GM18526 (cell line): Measurements from ENCODE around the gene GARNL3.

ENCODE experiments used
- POLR2A ChIP-seq: IDR thresholded peaks from 3 replicates; pipeline ENCODE4 v1.6.1; 2011; ENCODE audit not compliant: insufficient read length; ENCODE audit errors: extremely low read depth

GARNL3 gene

GRCh38 chr9:127366594-127366993 is 102.0 kb downstream of the GARNL3 start:
- TF ChIP-seq POLR2A = no peak

GRCh38 chr9:127368852-127369402 is 104.4 kb downstream of the GARNL3 start:
- no peak for TF ChIP-seq POLR2A

- no peak for TF ChIP-seq POLR2A
These were observed 104.9 kb downstream of the GARNL3 start for GRCh38 chr9:127369428-127369827.

GRCh38 chr9:127370147-127370579 is 105.6 kb downstream of the GARNL3 start:
- no peak for TF ChIP-seq POLR2A

DNA sequence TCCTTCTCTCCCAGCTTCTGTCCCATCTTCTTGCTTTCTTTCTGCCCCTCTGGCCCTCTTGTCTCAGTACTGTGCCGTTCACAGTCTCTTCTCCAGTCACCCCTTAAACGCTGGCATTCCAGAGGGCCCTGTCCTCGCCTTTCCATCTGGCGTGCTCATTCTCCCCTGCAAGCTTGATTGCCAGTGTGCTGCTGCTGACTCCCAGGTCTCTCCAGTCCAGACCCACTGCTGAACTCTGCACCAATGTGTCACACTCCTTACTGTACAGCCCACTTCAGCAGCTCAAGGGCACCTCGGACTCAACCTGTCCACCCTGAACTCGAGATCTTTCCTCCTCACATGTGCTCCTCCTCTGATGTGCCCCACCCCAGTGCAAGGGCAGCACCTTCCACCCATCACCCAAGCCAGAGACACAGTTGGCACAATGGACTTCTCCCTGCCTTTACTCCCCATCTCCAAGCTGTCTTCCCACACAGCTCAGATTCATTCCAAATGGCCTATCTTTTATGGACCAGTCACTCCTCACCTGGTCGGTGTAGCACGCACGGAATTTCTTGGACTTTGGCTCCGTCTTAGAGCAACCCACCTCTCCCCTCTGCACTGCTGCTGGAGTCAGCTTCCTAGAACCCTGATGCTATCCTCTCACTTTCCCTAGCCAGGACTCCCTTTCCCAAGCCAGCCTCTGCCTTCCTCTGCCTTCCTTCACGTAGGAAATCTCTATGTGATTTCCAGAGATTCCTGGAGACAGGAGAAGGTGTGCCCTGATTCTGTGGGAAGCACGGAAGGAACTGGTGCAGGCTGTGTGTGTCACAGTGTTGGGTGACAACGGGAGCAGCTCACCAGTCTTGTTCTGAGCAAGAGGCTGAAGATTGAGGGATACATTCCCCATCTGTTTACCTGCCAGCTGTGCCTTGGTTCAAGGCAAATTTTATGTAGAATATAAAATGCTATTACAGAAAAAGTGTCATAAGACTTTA is 106.4 kb downstream of the GARNL3 start:
- no peak for TF ChIP-seq POLR2A

- TF ChIP-seq POLR2A = no peak
These were observed 115.9 kb downstream of the GARNL3 start for GRCh38 chr9:127380479-127380878.

GRCh38 chr9:127382541-127382940 is 118.0 kb downstream of the GARNL3 start:
- TF ChIP-seq POLR2A = no peak

DNA sequence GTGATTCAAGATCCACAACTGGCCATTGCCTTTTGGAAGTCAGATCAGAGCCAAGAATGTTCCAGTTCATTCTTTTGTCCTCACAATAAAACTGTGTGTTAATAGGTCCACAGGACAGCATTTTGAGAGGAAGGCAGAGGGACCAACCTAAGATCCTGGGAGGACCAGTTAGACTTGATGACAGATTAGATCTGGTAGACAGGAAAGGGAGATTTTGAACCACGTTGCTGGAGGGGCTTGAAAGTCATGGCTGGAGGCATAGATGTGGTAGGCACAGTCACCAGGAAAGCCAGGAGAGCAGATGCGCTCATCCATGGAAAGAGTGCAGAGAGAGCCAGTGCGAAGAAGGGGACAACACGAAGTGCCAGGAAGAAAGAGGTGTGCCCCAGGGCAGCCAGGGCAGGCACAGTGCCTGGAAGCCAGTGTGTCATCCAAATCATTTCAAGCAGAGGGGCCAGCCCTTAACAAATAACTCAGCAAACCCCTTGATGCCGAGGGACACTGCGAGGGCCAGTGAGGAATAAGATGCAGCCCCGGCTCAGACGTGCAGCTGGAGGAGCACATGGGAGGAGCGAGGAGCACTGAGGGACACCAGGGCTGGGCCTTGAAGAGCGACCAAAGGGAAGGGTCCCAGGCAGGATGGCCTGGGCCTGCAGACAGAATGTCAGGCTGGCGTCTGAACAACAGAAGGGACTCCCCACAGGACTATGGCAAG is 119.6 kb downstream of the GARNL3 start:
- TF ChIP-seq POLR2A = no peak

DNA sequence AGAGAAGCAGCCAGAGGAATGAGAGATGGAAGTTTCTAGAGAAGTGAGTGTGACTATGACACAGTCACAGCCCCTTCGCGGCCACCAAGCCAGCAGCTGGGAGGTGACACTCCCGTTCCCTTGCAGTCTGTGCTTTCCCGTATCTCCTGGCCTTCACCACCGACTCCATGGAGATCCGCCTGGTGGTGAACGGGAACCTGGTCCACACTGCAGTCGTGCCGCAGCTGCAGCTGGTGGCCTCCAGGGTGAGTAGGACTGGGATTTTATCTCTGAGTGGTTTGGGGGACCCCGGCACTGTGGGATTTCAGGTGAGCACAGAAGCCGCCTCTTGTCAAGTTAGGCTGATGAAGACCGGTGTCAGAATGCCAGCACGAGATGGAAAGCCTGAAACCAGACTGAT is 120.3 kb downstream of the GARNL3 start:
- no peak for TF ChIP-seq POLR2A

DNA sequence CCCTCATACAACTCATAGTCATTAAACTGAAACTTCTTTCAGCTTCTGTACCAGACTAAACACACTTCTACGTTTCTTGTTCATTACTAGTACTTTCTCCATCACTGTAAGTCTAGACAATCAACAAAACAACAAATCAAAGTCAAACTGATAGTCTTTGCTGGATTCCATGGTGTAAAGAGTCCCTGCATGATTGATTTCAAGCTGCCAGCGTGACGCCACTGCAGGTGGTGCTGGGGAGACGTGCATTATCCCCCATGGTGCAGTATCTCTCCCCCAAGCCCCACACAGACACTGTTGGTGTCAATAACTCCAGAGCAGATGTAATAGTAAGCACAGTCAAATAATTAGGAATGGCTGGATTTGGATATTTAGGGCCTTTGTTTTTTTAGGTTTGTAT is 121.7 kb downstream of the GARNL3 start:
- no peak for TF ChIP-seq POLR2A

GRCh38 chr9:127386981-127387380 is 122.4 kb downstream of the GARNL3 start:
- TF ChIP-seq POLR2A = no peak

DNA sequence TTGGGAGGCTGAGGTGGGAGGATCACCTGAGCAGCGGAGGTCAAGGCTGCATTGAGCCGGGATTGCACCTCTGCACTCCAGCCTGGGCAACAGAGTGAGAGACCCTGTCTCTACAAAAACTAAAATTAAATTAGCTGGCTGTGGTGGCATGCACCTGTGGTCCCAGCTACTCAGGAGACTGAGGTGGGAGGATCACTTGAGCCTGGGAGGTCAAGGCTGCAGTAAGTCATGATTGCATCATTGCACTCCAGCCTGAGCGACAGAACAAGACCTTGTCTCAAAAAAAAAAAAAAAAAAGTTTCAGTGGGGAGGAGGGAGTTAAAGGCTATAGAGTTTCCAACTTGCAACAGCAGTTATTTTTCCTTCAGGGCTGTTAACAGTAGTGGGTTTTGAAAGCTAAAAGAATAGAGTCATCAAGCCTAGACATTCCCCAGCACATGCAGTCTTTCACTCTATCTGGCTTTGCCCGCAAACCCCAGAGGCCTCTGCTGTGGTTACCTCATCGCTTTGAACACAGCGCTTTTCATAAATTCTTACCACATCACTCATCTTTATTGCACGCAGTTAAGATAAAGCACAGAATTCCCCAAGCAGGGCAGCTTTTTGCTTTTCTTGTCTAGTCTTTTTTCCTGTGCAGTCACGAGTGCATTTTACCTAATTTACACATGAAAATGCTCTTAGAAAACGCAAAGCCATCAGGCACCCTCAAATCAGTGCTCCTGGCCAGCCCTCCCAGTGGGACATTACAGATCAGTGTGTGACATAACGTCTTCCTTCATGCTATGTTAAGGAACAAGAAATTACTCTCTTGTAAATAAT is 123.7 kb downstream of the GARNL3 start:
- TF ChIP-seq POLR2A = no peak

DNA sequence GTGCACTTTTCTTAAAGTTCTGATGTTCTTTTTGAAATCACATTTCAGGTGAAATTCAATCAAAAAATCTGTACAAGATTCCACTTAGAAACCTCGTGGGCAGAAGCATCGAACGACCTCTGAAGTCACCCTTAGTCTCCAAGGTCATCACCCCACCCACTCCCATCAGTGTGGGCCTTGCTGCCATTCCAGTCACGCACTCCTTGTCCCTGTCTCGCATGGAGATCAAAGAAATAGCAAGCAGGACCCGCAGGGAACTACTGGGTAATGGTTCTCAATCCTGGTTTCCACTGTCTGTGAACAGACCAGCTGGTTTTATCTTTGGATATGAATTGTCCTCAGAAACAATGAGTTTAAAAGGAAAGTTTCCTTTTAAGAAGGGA is 124.3 kb downstream of the GARNL3 start:
- no peak for TF ChIP-seq POLR2A

DNA sequence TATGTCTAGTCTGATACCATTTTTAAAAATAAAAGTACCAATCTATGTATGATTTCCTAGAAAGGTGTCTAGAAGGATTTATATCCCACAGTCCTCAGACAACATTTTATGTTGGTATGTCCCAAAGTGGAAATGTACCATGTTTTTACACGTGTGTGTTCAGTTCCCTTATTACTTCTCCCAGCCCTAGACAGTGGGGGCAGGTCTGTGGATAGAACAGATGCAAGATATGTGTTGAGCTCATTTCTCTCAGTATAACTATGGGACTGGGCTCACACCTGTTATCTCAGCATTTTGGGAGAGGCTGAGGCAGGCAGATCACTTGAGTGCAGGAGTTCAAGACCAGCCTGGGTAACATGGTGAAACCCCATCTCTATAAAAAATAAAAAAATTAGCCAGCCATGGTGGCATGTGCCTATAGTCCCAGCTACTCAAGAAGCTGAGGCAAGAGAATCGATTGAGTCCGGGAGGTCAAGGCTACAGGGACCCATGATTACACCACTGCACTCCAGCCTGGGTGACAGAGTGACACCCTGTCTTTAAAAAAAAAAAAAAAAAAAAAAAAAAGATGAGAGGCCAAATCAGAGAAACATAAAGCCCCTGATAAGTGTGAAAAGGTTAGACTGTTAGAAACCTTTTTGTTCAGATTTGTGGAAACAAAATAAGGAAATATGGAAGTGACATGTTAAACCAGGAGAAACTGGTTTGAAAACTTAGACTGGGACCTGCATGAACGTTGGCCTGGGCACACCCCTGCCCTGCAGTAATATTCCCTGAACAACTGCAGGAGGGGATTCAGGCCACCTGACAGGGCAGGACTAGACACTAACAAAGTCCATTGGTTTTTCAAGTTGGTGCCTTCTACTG is 125.0 kb downstream of the GARNL3 start:
- no peak for TF ChIP-seq POLR2A

DNA sequence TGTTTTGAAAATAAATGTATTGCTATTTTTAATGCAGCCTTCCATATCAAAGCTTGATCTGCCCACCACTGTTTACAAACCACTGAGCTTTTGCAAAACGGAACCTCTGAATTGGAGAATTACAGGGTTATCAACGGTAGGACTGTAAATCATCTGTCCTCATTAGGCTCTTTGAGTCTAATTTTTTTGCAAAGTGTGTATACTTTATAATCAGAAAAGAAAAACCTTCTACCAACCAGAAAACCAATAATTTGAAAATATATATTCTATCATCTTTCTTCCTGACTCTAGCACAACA is 125.6 kb downstream of the GARNL3 start:
- no peak for TF ChIP-seq POLR2A

DNA sequence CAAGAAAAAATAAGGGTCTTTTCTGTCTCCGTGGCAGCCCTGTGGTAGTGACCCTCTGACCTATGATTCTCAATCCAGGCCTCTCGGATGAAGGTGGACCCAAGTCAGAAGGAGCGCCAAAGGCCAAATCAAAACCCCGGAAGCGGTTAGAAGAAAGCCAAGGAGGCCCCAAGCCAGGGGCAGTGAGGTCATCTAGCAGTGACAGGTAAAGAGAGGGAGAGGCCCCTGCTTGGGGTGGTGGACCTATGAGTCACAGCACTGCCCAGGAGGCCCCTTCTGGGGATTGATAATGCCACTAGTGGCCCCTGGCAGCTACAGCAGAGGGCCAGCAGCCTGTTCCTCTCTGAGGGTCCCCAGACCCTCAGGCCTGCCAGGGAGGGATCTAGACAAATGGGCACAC is 126.0 kb downstream of the GARNL3 start:
- TF ChIP-seq POLR2A = no peak
